ENCODE data around the gene RIMBP2.

RIMBP2 gene, protein sequence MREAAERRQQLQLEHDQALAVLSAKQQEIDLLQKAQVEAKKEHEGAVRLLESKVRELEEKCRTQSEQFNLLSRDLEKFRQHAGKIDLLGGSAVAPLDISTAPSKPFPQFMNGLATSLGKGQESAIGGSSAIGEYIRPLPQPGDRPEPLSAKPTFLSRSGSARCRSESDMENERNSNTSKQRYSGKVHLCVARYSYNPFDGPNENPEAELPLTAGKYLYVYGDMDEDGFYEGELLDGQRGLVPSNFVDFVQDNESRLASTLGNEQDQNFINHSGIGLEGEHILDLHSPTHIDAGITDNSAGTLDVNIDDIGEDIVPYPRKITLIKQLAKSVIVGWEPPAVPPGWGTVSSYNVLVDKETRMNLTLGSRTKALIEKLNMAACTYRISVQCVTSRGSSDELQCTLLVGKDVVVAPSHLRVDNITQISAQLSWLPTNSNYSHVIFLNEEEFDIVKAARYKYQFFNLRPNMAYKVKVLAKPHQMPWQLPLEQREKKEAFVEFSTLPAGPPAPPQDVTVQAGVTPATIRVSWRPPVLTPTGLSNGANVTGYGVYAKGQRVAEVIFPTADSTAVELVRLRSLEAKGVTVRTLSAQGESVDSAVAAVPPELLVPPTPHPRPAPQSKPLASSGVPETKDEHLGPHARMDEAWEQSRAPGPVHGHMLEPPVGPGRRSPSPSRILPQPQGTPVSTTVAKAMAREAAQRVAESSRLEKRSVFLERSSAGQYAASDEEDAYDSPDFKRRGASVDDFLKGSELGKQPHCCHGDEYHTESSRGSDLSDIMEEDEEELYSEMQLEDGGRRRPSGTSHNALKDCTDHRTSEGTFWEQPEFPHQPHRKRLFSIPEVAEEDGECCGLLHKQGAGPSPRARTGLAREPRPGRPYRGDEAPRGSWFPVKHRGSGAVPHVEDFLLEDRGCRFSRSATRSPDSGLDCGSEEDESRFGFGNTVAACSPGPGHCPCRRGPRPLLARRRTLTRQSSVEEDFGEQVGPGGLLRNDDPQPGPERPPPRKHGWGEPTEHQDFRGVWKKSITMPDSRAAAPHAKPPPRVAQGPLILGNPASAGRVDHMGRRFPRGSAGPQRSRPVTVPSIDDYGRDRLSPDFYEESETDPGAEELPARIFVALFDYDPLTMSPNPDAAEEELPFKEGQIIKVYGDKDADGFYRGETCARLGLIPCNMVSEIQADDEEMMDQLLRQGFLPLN (N-terminal part only)

DNA sequence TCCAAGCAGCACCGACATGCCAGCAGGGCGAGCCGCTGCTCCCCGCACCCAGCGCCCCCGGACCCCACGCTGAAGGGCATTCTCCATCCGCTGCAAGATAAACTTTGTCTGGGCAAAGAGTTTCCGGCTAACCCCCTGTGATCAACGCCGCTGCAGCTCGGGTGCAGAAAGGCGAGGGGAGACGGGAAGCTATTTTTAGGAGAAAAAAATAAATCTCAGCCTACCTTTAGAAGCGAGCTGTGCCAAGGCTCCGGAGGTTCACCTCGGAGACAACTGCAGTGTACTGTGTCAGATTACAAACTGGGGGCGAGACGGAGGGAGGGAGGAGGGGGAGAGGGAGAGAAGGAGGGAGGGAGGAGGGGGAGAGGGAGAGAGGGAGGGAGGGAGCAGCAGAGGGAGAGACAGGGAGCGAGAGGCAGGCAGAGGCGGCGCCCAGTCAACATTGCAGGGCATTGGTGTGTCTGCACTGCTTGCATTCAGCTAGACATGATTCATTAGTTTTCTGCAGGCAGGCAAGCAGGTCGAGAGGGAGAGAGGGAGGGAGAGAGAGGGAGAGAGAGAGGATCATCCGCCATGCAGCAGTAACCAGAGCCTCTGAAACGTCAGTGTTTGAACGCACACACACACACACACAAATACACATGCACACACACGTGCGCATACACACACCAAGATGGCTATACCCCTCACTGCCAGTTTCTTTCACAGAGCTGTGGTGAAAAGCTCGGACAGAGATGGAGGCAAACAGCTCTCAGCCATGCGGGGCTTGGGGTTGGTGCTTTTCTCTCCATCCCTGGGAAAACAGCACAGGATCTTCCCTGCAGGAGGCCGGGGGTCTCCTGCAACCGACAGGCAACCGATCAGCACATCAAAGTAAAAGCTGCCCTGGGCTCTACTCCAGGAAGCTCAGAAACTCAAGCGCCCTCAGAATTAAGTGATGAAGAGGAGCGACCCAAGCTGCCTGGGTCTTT lies at the start of gene RIMBP2:
RIMBP2 (minus strand) TSS at position 302 of the 971 bp plus-strand sequence. CDS start 237,286 bp downstream, outside the sequence.
- TF ChIP-seq, protein P1, sequence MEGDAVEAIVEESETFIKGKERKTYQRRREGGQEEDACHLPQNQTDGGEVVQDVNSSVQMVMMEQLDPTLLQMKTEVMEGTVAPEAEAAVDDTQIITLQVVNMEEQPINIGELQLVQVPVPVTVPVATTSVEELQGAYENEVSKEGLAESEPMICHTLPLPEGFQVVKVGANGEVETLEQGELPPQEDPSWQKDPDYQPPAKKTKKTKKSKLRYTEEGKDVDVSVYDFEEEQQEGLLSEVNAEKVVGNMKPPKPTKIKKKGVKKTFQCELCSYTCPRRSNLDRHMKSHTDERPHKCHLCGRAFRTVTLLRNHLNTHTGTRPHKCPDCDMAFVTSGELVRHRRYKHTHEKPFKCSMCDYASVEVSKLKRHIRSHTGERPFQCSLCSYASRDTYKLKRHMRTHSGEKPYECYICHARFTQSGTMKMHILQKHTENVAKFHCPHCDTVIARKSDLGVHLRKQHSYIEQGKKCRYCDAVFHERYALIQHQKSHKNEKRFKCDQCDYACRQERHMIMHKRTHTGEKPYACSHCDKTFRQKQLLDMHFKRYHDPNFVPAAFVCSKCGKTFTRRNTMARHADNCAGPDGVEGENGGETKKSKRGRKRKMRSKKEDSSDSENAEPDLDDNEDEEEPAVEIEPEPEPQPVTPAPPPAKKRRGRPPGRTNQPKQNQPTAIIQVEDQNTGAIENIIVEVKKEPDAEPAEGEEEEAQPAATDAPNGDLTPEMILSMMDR (IDR thresholded peaks at IDR 0.05; ENCODE audit: insufficient read depth, low read depth, low read length, missing control alignments): no peak
- H3K4me3 ChIP-seq (ENCODE audit: low read depth, low read length): peak within 1 kb of the TSS; percentile 25
- DNase-seq (ENCODE audit: low read depth): peak; percentile 9

DNA sequence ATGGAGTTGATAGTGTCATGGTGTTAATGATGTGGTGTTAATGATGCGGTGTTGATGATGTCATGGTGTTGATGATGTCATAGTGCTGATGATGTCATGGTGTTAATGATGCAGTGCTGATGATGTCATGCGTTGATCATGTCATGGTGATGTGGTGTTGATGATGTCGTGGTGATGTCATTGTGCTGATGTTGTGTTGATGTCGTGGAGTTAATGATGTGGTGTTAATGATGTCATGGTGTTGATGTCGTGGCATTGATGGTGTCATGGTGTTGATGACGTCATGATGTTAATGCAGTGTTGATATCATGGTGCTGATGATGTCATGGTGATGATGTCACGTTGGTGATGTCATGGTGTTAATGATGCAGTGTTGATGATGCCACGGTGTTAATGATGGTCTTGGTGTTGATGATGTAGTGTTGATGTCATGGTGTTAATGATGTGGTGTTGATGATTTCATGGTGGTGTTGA lies 49.1 kb upstream of the RIMBP2 start:
- DNase-seq (ENCODE audit: low read depth): peak; percentile 30
- H3K4me3 ChIP-seq (ENCODE audit: low read depth, low read length): no peak overlapping the region
- TF ChIP-seq, protein P1 (IDR thresholded peaks at IDR 0.05; ENCODE audit: insufficient read depth, low read depth, low read length, missing control alignments): no peak

DNA sequence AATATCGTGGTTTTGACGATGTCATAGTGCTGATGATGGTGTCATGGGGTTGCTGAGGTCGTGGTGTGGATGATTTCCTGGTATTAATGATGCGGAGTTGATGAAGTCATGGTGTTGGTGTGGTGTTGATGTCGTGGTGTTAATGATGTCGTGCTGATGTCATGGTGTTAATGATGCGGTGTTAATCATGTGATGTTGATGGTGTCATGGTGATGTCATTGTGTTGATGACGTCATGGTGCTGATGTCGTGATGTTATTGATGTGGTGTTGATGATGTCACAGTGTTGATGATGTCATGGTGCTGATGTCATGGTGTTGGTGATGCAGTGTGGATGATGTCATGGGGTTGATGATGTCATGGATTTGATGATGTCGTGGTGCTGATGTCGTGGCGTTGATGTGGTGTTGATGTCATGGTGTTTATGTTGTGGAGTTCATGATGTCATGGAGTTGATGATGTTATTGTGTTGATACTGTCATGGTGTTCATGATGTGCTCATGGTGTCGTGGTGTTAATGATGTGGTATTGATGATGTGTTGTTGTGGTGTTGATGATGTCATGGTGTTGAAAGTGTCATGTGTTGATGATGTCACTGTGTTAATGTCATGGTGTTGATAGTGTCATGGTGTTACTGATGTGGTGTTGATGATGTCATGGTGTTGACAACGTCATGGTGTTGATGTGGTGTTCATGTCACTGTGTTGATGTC lies 48.5 kb upstream of the RIMBP2 start:
- TF ChIP-seq, protein P1 (IDR thresholded peaks at IDR 0.05; ENCODE audit: insufficient read depth, low read depth, low read length, missing control alignments): no peak
- no peak overlapping the region for H3K4me3 ChIP-seq (ENCODE audit: low read depth, low read length)
- peak; percentile 48 for DNase-seq (ENCODE audit: low read depth)

DNA sequence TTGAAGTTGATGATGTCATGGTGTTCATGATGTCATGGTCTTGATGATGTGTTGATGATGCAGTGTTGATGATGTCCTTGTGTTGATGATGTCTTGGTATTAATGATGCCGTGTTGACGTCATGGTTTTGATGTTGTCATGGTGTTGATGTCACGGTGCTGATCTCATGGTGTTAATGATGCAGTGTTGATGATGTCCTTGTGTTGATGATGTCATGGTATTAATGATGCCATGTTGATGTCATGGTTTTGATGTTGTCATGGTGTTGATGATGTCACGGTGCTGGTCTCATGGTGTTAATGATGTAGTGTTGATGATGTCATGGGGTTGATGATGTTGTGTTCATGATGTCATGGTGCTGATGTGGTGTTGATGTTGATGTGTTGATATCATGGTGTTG lies 48.0 kb upstream of the RIMBP2 start:
- TF ChIP-seq, protein P1 (IDR thresholded peaks at IDR 0.05; ENCODE audit: insufficient read depth, low read depth, low read length, missing control alignments): no peak
- DNase-seq (ENCODE audit: low read depth): no peak
- no peak overlapping the region for H3K4me3 ChIP-seq (ENCODE audit: low read depth, low read length)

DNA sequence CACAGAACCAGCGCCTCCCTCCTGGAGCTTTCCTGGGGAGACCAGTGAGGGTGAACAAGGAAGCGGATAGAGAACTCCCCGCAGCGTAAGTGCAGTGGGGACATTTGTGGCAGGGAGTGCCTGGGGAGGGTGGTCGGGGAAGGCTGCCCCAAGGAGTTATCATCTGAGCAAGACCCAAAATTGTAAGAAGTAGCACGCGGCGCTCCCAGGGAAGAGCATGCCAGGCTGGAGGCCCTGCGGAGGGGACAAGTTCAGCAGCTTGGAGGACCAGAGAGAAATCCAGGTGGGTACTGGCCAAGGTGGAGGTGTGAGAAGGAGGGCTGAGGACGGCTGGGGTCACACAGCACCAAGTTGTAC lies 46.2 kb upstream of the RIMBP2 start:
- no peak overlapping the region for H3K4me3 ChIP-seq (ENCODE audit: low read depth, low read length)
- TF ChIP-seq, protein P1 (IDR thresholded peaks at IDR 0.05; ENCODE audit: insufficient read depth, low read depth, low read length, missing control alignments): no peak
- DNase-seq (ENCODE audit: low read depth): no peak

All from GM12865 (cell line).